Calu3 (cell line): Measurements from ENCODE around the gene NEURL4. TPM values are rescaled to one million over a fixed set of nuclear protein-coding genes. Genes with fewer than 3 reads are reported as not detected.

ENCODE experiments used
- BruUV-seq: library from RNA; stranded (reverse); fragments of 400-500 nt; replicated peaks from 2 replicates; lab custom pipeline; 2021; lab: Mats Ljungman, UMichigan
- CTCF ChIA-PET: fragments of 300-600 bp; sonication (Branson Sonifier 250); formaldehyde crosslinking; loops from one replicate; lab custom pipeline; 2022; ENCODE audit warnings: antibody characterized with exemption; lab: Charles Lee
- DNase-seq: peaks from one replicate; pipeline ENCODE4 v3.0.0; 2022
- H3K27ac Mint-ChIP-seq: one replicate; pipeline ENCODE4 v1.8.0; 2022; ENCODE audit warnings: mixed read lengths; ENCODE audit not compliant: unreplicated experiment
- H3K27me3 Mint-ChIP-seq: one replicate; pipeline ENCODE4 v1.8.0; 2022; ENCODE audit warnings: mixed read lengths; ENCODE audit not compliant: unreplicated experiment
- H3K36me3 Mint-ChIP-seq: one replicate; pipeline ENCODE4 v1.8.0; 2022; ENCODE audit warnings: mild to moderate bottlenecking, moderate library complexity, mixed read lengths; ENCODE audit not compliant: insufficient read depth, unreplicated experiment
- H3K4me1 Mint-ChIP-seq: one replicate; pipeline ENCODE4 v1.8.0; 2022; ENCODE audit warnings: mild to moderate bottlenecking, low read depth, mixed read lengths; ENCODE audit not compliant: unreplicated experiment
- H3K4me3 Mint-ChIP-seq: one replicate; pipeline ENCODE4 v1.8.0; 2022; ENCODE audit warnings: mild to moderate bottlenecking, low read depth, moderate library complexity, mixed read lengths; ENCODE audit not compliant: unreplicated experiment
- H3K9me3 Mint-ChIP-seq: one replicate; pipeline ENCODE4 v1.8.0; 2022; ENCODE audit warnings: low read depth, mixed read lengths; ENCODE audit not compliant: unreplicated experiment
- intact Hi-C: fragments of 100-400 bp; cut with micrococcal nuclease; formaldehyde crosslinking; loops from one replicate; pipeline ENCODE4 v1.10.0; 2022; ENCODE audit not compliant: unreplicated experiment
- total RNA-seq: library from RNA; stranded (reverse); gene quantifications from 2 replicates; pipeline ENCODE4 v1.2.3, GENCODE V29; 2022
- TF ChIP-seq, protein P1 (sequence below): fragments of 200-600 bp; IDR thresholded peaks from one replicate; pipeline ENCODE4 v1.8.0; 2022; ENCODE audit warnings: antibody characterized with exemption; ENCODE audit not compliant: unreplicated experiment

Gene NEURL4
- total RNA-seq, 1 experiment from 2014 or later, result 31.9 TPM

DNA sequence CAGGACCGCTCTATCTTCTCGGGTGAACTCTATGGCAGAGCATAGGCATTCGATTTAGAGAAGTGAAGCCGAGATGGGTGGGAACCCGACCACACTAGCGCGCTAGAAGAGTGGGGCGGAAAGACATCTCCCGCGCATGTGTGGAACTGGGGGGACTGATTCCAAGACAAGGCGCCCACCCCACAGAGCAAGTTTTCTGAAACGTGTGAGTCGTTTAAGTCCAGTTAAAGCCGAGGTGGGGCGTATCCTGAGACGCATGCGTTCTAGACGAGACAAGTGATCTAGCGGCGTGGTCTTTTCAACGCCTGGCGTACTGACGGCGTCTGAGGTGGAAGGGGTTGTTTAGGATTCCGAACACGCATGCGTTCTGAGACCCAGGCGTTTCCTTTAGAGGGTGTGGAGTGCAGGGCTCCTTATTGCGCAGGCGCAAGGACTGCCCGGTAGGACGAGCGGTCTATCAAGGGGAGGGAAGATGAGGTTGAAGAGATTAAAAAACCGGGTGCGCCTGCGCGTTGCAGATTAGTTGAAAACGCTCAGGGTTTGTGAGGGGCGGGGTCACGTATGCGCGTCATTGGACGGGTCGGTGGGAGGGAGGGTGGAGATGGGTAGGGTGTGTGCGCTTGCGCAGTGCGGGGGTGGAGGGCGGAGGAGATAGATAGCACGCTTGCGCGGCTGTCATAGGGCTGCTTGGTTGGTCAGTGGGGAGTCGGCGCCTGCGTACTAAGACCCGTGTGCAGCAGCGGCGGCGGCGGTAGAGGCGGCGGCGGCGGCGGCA is 22.0 kb downstream of the NEURL4 start, which contains the start of gene EIF5A:
TSS of gene EIF5A (plus strand) at position 718 of the 775 bp plus-strand sequence. CDS start 2,008 bp downstream, outside the sequence.
- TF ChIP-seq, protein P1, sequence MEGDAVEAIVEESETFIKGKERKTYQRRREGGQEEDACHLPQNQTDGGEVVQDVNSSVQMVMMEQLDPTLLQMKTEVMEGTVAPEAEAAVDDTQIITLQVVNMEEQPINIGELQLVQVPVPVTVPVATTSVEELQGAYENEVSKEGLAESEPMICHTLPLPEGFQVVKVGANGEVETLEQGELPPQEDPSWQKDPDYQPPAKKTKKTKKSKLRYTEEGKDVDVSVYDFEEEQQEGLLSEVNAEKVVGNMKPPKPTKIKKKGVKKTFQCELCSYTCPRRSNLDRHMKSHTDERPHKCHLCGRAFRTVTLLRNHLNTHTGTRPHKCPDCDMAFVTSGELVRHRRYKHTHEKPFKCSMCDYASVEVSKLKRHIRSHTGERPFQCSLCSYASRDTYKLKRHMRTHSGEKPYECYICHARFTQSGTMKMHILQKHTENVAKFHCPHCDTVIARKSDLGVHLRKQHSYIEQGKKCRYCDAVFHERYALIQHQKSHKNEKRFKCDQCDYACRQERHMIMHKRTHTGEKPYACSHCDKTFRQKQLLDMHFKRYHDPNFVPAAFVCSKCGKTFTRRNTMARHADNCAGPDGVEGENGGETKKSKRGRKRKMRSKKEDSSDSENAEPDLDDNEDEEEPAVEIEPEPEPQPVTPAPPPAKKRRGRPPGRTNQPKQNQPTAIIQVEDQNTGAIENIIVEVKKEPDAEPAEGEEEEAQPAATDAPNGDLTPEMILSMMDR, result no peak
- peak within 1 kb of the TSS; percentile 81 for H3K4me3 Mint-ChIP-seq
- peak; percentile 97 for DNase-seq
- BruUV-seq, result TSS peak; percentile 21
- H3K27me3 Mint-ChIP-seq, result no peaks in the 10 kb centered on the region
- CTCF ChIA-PET, result no interaction called here
- peak within 1 kb of the TSS; percentile 97 for H3K27ac Mint-ChIP-seq
- peaks cover 26% of the 10 kb centered on the region for H3K4me1 Mint-ChIP-seq
- H3K36me3 Mint-ChIP-seq, result peaks cover 55% of the 10 kb centered on the region
- intact Hi-C loops, result no loop called here
- no peaks in the 10 kb centered on the region for H3K9me3 Mint-ChIP-seq

DNA sequence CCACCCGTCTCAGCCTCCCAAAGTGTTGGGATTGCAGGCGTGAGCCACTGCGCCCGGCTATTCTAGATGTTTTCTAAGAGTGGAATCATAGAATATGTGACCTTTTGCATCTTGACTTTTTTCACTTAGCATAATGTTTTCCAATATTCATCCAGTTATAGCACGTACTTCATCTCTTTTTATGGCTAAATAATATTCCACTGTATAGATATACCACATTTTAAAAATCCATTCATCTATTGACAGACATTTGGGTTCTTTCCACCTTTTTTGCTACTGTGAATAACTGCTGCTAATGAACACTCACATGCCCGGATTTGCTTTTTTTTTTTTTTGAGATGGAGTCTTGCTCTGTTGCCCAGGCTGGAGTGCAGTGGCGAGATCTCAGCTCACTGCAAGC is 25.0 kb downstream of the NEURL4 start:
- no peak overlapping the region for H3K27ac Mint-ChIP-seq
- no peaks in the 10 kb centered on the region for H3K9me3 Mint-ChIP-seq
- peaks cover 27% of the 10 kb centered on the region for H3K36me3 Mint-ChIP-seq
- no TSS peak for BruUV-seq
- H3K27me3 Mint-ChIP-seq, result peaks cover 12% of the 10 kb centered on the region
- CTCF ChIA-PET, result no interaction called here
- no peaks in the 10 kb centered on the region for H3K4me1 Mint-ChIP-seq
- no peak for DNase-seq
- H3K4me3 Mint-ChIP-seq, result no peak overlapping the region
- intact Hi-C loops, result no loop called here
- TF ChIP-seq, protein P1, result no peak

DNA sequence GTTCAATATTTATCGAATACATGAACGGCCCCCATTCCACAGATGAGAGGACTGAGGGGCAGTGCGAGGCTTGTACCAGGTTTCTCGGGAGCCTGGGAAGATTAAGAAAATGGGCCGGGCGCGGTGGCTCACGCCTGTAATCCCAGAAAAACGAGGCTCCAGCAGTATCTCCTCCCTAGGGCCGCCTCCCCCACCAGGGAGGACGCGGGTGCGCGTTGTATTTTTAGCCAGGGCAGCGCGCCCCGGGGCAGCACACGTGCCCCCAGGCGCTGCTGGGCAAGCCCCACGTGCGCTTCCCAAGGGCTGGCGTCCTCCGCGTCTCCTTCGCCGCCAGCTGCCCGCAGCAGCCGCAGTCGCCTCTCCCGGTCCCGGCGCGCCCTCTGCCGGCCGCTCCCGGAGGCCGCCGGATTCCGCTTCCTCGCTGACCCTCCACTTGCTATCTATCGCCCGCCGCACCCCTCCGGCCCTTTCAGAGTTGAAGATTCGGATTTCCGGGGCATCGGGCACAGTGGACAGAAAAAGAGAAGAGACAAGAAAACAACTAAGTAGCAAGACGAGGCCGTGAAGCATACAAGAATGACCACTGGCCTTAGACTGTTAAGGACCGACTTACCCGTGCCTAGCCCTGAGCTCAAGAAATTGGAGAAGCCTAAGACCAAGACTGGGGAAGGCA is 32.8 kb downstream of the NEURL4 start:
- H3K4me3 Mint-ChIP-seq, result peak overlapping the region; percentile 52
- H3K27ac Mint-ChIP-seq, result no peak overlapping the region
- intact Hi-C loops, result no loop called here

More for the DNA sequence above, 32.8 kb downstream of the NEURL4 start:
- H3K27me3 Mint-ChIP-seq, result peaks cover 24% of the 10 kb centered on the region
- peaks cover 15% of the 10 kb centered on the region for H3K4me1 Mint-ChIP-seq
- peak; percentile 86 for DNase-seq
- no TSS peak for BruUV-seq
- no peaks in the 10 kb centered on the region for H3K9me3 Mint-ChIP-seq
- H3K36me3 Mint-ChIP-seq, result peaks cover 4% of the 10 kb centered on the region
- CTCF ChIA-PET, result interaction anchor here (0.9 to 1.4 kb wide), 6 partner anchors 16 to 75 kb away, joined by 3 to 14 read pairs (median 6); partner anchors contain the start of genes GABARAP, NEURL4 and SLC2A4
- TF ChIP-seq, protein P1, result peak; percentile 73
